Measurements from ENCODE around the gene AIFM2. TPM values are rescaled to one million over a fixed set of nuclear protein-coding genes. Genes with fewer than 3 reads are reported as not detected.
A peak's percentile ranks its signal among the peaks of the same experiment; 100 is the strongest.

The AIFM2 gene
- total RNA-seq, 2 experiments from 2014 or later = 12.6 to 13.8 TPM

GRCh38 chr10:70070834-70071233 lies 61.8 kb downstream of the AIFM2 start:
- Mint-ChIP-seq H3K4me3 (no peak overlapping the region), H3K27ac (no peak overlapping the region), H3K4me1 (peaks cover 1% of the 10 kb centered on the region), H3K9me3 (ENCODE audit: low read depth) (no peaks in the 10 kb centered on the region), H3K36me3 (no peaks in the 10 kb centered on the region), H3K27me3 (no peaks in the 10 kb centered on the region)
- no peak for ATAC-seq
- CTCF ChIA-PET = no interaction called here
- no peak for DNase-seq

DNA sequence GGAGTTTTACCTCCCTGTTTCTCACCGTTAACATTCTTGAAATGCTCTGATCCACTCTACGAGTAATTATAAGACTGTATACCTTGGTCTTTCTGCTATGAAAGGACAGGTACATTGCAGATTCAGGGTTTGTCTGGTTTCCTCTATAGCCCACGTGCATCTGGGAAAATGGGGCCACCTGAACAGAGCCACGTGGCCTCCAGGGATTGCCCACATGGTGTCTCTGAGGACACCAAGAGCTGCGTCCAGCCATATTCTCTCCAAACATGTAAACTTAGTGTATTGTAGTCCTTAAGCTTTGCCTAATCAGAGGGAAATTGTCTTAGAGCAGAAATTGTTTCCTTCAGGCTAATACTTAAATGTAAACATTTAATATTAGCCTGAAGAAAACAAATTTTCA lies 63.3 kb downstream of the AIFM2 start:
- H3K27ac Mint-ChIP-seq = no peak overlapping the region
- DNase-seq = no peak
- no peak for ATAC-seq
- H3K27me3 Mint-ChIP-seq = no peaks in the 10 kb centered on the region
- no peak overlapping the region for H3K4me3 Mint-ChIP-seq
- CTCF ChIA-PET = no interaction called here
- H3K36me3 Mint-ChIP-seq = no peaks in the 10 kb centered on the region
- H3K9me3 Mint-ChIP-seq (ENCODE audit: low read depth) = no peaks in the 10 kb centered on the region
- H3K4me1 Mint-ChIP-seq = peaks cover 5% of the 10 kb centered on the region

DNA sequence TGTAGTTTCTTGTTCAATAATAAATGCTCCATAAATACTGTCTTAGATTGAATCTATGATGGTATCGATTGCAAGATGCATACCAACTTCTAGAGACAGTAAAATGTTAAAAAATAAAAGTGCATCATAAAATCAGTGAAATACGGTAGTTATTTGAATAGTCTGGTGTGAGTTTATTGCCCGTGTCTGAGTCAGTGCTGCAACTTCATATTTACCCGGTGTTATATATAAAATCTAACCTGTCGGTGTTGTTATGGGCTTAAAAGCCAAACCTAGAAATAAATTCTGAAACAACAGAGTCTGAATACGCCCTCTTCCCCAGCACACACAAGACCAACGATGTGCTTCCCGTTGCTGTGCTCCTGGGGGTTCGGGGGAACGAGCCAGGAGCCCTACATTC lies 63.7 kb downstream of the AIFM2 start:
- no peak overlapping the region for H3K27ac Mint-ChIP-seq
- no peaks in the 10 kb centered on the region for H3K27me3 Mint-ChIP-seq
- no peaks in the 10 kb centered on the region for H3K9me3 Mint-ChIP-seq (ENCODE audit: low read depth)
- no peaks in the 10 kb centered on the region for H3K36me3 Mint-ChIP-seq
- H3K4me3 Mint-ChIP-seq = no peak overlapping the region
- no peak for DNase-seq
- peaks cover 6% of the 10 kb centered on the region for H3K4me1 Mint-ChIP-seq
- CTCF ChIA-PET = interaction anchor here (1.3 kb wide), 1 partner anchor 11 kb away, joined by 3 read pairs; no protein-coding TSS in a partner anchor
- ATAC-seq = no peak

DNA sequence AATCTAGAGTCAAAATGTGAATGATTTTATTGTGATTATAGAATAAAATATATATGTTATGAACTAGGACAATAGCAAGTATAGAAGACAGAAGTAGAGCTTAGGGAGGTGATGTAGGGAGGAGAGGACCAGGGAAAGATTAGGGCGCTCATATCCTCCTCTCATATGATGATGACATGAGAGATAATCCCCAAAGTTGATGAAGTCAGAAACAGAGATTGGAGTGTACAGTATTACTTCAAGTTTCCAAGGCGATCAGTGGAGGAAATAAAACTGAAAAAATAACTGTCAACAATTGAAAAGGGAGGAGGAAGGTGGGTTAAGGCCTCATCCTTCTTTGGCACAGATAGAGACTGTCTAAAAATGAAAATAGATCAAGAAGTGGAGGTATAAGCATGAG lies 65.0 kb downstream of the AIFM2 start:
- no peak for DNase-seq
- no peaks in the 10 kb centered on the region for H3K9me3 Mint-ChIP-seq (ENCODE audit: low read depth)
- ATAC-seq = no peak
- no peak overlapping the region for H3K27ac Mint-ChIP-seq
- no peaks in the 10 kb centered on the region for H3K27me3 Mint-ChIP-seq
- CTCF ChIA-PET = interaction anchor here (1.2 to 1.3 kb wide), 2 partner anchors 12 to 109 kb away, joined by 3 to 4 read pairs; no protein-coding TSS in a partner anchor
- H3K36me3 Mint-ChIP-seq = no peaks in the 10 kb centered on the region
- H3K4me1 Mint-ChIP-seq = peaks cover 16% of the 10 kb centered on the region
- H3K4me3 Mint-ChIP-seq = no peak overlapping the region

- no peaks in the 10 kb centered on the region for H3K27me3 Mint-ChIP-seq
- H3K36me3 Mint-ChIP-seq = no peaks in the 10 kb centered on the region
- CTCF ChIA-PET = interaction anchor here (1.2 kb wide), 1 partner anchor 108 kb away, joined by 4 read pairs; no protein-coding TSS in a partner anchor
- peaks cover 16% of the 10 kb centered on the region for H3K4me1 Mint-ChIP-seq
- no peak overlapping the region for H3K4me3 Mint-ChIP-seq
- no peak for ATAC-seq
- no peak for DNase-seq
- H3K27ac Mint-ChIP-seq = no peak overlapping the region
- H3K9me3 Mint-ChIP-seq (ENCODE audit: low read depth) = no peaks in the 10 kb centered on the region
Measured at GRCh38 chr10:70066190-70066589, 66.4 kb downstream of the AIFM2 start.

DNA sequence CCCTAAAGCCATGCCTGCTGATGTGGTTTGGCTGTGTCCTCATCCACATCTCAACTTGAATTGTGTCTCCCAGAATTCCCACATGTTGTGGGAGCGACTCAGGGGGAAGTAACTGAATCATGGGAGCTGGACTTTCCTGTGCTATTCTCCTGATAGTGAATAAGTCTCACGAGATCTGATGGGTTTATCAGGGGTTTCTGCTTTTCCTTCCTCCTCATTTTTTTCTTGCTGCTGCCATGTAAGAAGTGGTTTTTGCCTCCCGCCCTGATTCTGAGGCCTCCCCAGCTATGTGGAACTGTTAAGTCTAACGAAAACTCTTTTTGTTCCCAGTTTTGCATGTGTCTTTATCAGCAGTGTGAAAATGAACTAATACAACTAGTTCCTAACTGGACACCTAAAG lies 68.1 kb downstream of the AIFM2 start:
- H3K27me3 Mint-ChIP-seq = no peaks in the 10 kb centered on the region
- no peak overlapping the region for H3K4me3 Mint-ChIP-seq
- no peak for DNase-seq
- H3K9me3 Mint-ChIP-seq (ENCODE audit: low read depth) = no peaks in the 10 kb centered on the region
- peaks cover 16% of the 10 kb centered on the region for H3K4me1 Mint-ChIP-seq
- H3K27ac Mint-ChIP-seq = no peak overlapping the region
- no peak for ATAC-seq
- CTCF ChIA-PET = interaction anchor here (1.2 kb wide), 1 partner anchor 82 kb away, joined by 6 read pairs; the partner anchor contains the start of gene TYSND1
- H3K36me3 Mint-ChIP-seq = no peaks in the 10 kb centered on the region

DNA sequence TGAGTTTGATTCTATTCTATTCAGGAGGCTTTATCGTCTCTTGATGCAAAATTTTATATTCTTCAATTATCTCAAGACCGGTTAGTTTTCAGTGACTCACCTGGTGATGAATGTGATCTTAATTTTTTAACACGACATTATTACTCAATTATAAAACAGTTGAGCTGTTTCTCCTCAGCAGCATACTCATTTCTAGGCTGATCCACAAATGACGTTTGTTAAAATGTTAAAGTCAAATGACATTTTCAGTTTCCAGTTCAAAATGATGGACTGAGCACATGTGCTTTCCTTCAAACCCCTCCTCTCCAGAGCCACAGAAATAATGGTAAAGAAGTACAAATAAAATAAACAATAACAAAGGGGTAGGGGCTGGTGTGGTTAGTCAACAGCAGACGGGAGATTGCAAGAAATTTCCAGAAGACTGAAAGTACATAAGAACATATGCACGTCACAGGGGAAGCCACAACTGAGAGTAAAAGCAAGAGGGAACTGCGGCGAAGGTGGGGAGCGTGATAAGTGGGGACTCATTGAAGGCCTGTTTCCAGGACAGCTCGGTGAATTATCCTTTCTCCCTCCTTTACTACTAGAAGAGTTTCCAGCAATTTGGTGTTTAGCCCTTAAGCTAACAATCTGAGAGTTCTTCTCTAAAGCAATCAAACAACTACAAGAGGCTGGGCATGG lies 69.1 kb downstream of the AIFM2 start:
- no peaks in the 10 kb centered on the region for H3K27me3 Mint-ChIP-seq
- DNase-seq = peak; percentile 73
- peak overlapping the region; percentile 34 for H3K4me3 Mint-ChIP-seq
- ATAC-seq = peak; percentile 84
- no peaks in the 10 kb centered on the region for H3K9me3 Mint-ChIP-seq (ENCODE audit: low read depth)
- H3K27ac Mint-ChIP-seq = peak overlapping the region; percentile 63
- peaks cover 16% of the 10 kb centered on the region for H3K4me1 Mint-ChIP-seq
- CTCF ChIA-PET = interaction anchor here (1.0 to 2.5 kb wide), 3 partner anchors 9 to 52 kb away, joined by 3 to 11 read pairs (median 3); no protein-coding TSS in a partner anchor
- H3K36me3 Mint-ChIP-seq = no peaks in the 10 kb centered on the region

Other genes starting within 250 kb of the AIFM2 start
- gene MACROH2A2, start 80.0 kb downstream of the AIFM2 start, total RNA-seq = 1 to 10 TPM; 6.3 to 7.4 TPM
- 10 to 100 TPM; 12.4 to 13.8 TPM for gene TYSND1, start 13.9 kb upstream of the AIFM2 start, total RNA-seq
- gene SAR1A, start 37.7 kb upstream of the AIFM2 start, total RNA-seq = 100 to 1,000 TPM in 1 of 2 experiments, 10 to 100 TPM in 1; 89.5 to 111 TPM
- gene PPA1, start 100.6 kb upstream of the AIFM2 start, total RNA-seq = 100 to 1,000 TPM; 157 to 192 TPM
- not detected for gene NPFFR1, start 151.2 kb upstream of the AIFM2 start, total RNA-seq
- 10 to 100 TPM; 14.9 to 18.2 TPM for gene LRRC20, start 249.8 kb upstream of the AIFM2 start, total RNA-seq

Data from activated CD8-positive, alpha-beta memory T cell treated with anti-CD3 and anti-CD28 coated beads, Interleukin-2, amount 10 ng/mL, durations not matched to agents 7 days and 5 days (primary cell).